HEK293 (cell line): ENCODE results near the gene UBR1.

Experiments used
- CTCF ChIA-PET: fragments of 350-600 bp; formaldehyde crosslinking; extraction: SDS; loops from one replicate; lab custom pipeline; 2021; ENCODE audit warnings: antibody characterized with exemption; lab: Yijun Ruan, JAX
- POLR2A ChIA-PET: fragments of 300-600 bp; formaldehyde crosslinking; extraction: SDS; loops from one replicate; lab custom pipeline; 2020; ENCODE audit warnings: antibody characterized with exemption, inconsistent platforms; lab: Yijun Ruan, JAX
- H3K27ac ChIP-seq: fragments of 200-500 bp; sonication (Bioruptor generic); 2 replicates; pipeline ENCODE4 v1.5.1; 2014; ENCODE audit warnings: low read depth, low read length, control low read depth, inconsistent platforms; ENCODE audit errors: extremely low read depth
- H3K36me3 ChIP-seq, 2 experiments: fragments of 200-500 bp in 1 of 2; sonication (Bioruptor generic) in 1 of 2; 1 replicate in 1 of 2; 2 replicates in 1 of 2; pipeline ENCODE4 v1.5.1; 2014 to 2017; ENCODE audit warnings: inconsistent platforms in 2 of 2, low read length in 2 of 2; ENCODE audit not compliant: control insufficient read depth in 2 of 2, insufficient read depth in 1 of 2
- H3K4me1 ChIP-seq: fragments of 200-500 bp; sonication (Bioruptor generic); 2 replicates; pipeline ENCODE4 v1.5.1; 2014; ENCODE audit warnings: mild to moderate bottlenecking, low read length, inconsistent platforms; ENCODE audit not compliant: control insufficient read depth, insufficient read depth
- H3K4me3 ChIP-seq: 2 replicates; pipeline ENCODE4 v1.5.1; 2011; ENCODE audit warnings: low read depth, mild to moderate bottlenecking, control low read depth, low read length, moderate library complexity
- H3K9me3 ChIP-seq: fragments of 200-500 bp; sonication (Bioruptor generic); 2 replicates; pipeline ENCODE4 v1.5.1; 2014; ENCODE audit warnings: low read depth, low read length, inconsistent platforms; ENCODE audit not compliant: control insufficient read depth, insufficient read depth
- KLF10 ChIP-seq: fragments of 450-650 bp; IDR thresholded peaks from 2 replicates; pipeline ENCODE4 v1.5.1; 2018; ENCODE audit warnings: missing biosample characterization, mild to moderate bottlenecking, missing genetic modification characterization
- KLF16 ChIP-seq: fragments of 450-650 bp; formaldehyde crosslinking; IDR thresholded peaks from 2 replicates; pipeline ENCODE4 v1.5.1; 2017; ENCODE audit warnings: missing biosample characterization, missing genetic modification characterization
- MYNN ChIP-seq: fragments of 450-650 bp; formaldehyde crosslinking; IDR thresholded peaks from 2 replicates; pipeline ENCODE4 v1.5.1; 2016; ENCODE audit warnings: missing biosample characterization, missing genetic modification characterization, borderline replicate concordance
- PRDM1 ChIP-seq: fragments of 450-650 bp; formaldehyde crosslinking; IDR thresholded peaks from 2 replicates; pipeline ENCODE4; 2016; ENCODE audit warnings: missing biosample characterization, missing genetic modification characterization
- TRIM28 ChIP-seq: IDR thresholded peaks from 2 replicates; pipeline ENCODE4 v1.6.1; 2011; ENCODE audit warnings: low read length, control low read depth, borderline replicate concordance
- YY1 ChIP-seq: fragments of 450-650 bp; formaldehyde crosslinking; IDR thresholded peaks from 2 replicates; pipeline ENCODE4 v1.5.1; 2018; ENCODE audit warnings: missing biosample characterization, missing genetic modification characterization
- ZNF10 ChIP-seq: fragments of 450-650 bp; formaldehyde crosslinking; IDR thresholded peaks from 2 replicates; pipeline ENCODE4 v1.5.1; 2017; ENCODE audit warnings: missing biosample characterization, missing genetic modification characterization
- ZNF133 ChIP-seq: fragments of 450-650 bp; formaldehyde crosslinking; IDR thresholded peaks from 2 replicates; pipeline ENCODE4 v1.5.1; 2016; ENCODE audit warnings: missing biosample characterization, missing genetic modification characterization
- ZNF146 ChIP-seq: fragments of 450-650 bp; formaldehyde crosslinking; IDR thresholded peaks from 2 replicates; pipeline ENCODE4 v1.5.1; 2016; ENCODE audit warnings: missing biosample characterization, missing genetic modification characterization
- ZNF184 ChIP-seq: fragments of 450-650 bp; IDR thresholded peaks from 2 replicates; pipeline ENCODE4 v1.5.1; 2018; ENCODE audit warnings: missing biosample characterization, mild to moderate bottlenecking, missing genetic modification characterization
- ZNF23 ChIP-seq: fragments of 450-650 bp; formaldehyde crosslinking; IDR thresholded peaks from 2 replicates; pipeline ENCODE4 v1.5.1; 2016; ENCODE audit warnings: missing biosample characterization, missing genetic modification characterization, borderline replicate concordance
- ZNF248 ChIP-seq: fragments of 450-650 bp; formaldehyde crosslinking; IDR thresholded peaks from 2 replicates; pipeline ENCODE4 v1.5.1; 2017; ENCODE audit warnings: missing biosample characterization, missing genetic modification characterization
- ZNF311 ChIP-seq: fragments of 450-650 bp; formaldehyde crosslinking; IDR thresholded peaks from 2 replicates; pipeline ENCODE4 v1.5.1; 2017; ENCODE audit warnings: missing biosample characterization, missing genetic modification characterization, borderline replicate concordance
- ZNF433 ChIP-seq: fragments of 450-650 bp; formaldehyde crosslinking; IDR thresholded peaks from 2 replicates; pipeline ENCODE4 v1.5.1; 2016; ENCODE audit warnings: missing biosample characterization, missing genetic modification characterization, low read depth
- ZNF560 ChIP-seq: fragments of 450-650 bp; formaldehyde crosslinking; IDR thresholded peaks from 2 replicates; pipeline ENCODE4 v1.5.1; 2017; ENCODE audit warnings: missing biosample characterization, missing genetic modification characterization, borderline replicate concordance
- ZNF561 ChIP-seq: fragments of 450-650 bp; IDR thresholded peaks from 2 replicates; pipeline ENCODE4 v1.5.1; 2018; ENCODE audit warnings: missing biosample characterization, missing genetic modification characterization, borderline replicate concordance
- ZNF677 ChIP-seq: fragments of 450-650 bp; IDR thresholded peaks from 2 replicates; pipeline ENCODE4 v1.5.0; 2018; ENCODE audit warnings: missing biosample characterization, mild to moderate bottlenecking, missing genetic modification characterization, moderate library complexity
- ZNF747 ChIP-seq: fragments of 450-650 bp; formaldehyde crosslinking; IDR thresholded peaks from 2 replicates; pipeline ENCODE4 v1.5.1; 2016; ENCODE audit warnings: missing biosample characterization, missing genetic modification characterization
- ZNF837 ChIP-seq: fragments of 450-650 bp; formaldehyde crosslinking; IDR thresholded peaks from 2 replicates; pipeline ENCODE4 v1.5.1; 2016; ENCODE audit warnings: missing biosample characterization, missing genetic modification characterization
- ZSCAN30 ChIP-seq: fragments of 450-650 bp; IDR thresholded peaks from 2 replicates; pipeline ENCODE4 v1.5.1; 2018; ENCODE audit warnings: missing biosample characterization, mild to moderate bottlenecking, missing genetic modification characterization, moderate library complexity
- TF ChIP-seq, protein P1 (sequence below): fragments of 450-650 bp; formaldehyde crosslinking; IDR thresholded peaks from 2 replicates; pipeline ENCODE4 v1.5.1; 2016; ENCODE audit warnings: missing biosample characterization, missing genetic modification characterization
- TF ChIP-seq, protein P2 (sequence below): fragments of 450-650 bp; formaldehyde crosslinking; IDR thresholded peaks from 2 replicates; pipeline ENCODE4 v1.5.1; 2016; ENCODE audit warnings: missing biosample characterization, missing genetic modification characterization
- TF ChIP-seq, protein P3 (sequence below): fragments of 450-650 bp; formaldehyde crosslinking; IDR thresholded peaks from 2 replicates; pipeline ENCODE4 v1.5.1; 2016; ENCODE audit warnings: missing biosample characterization, missing genetic modification characterization
- TF ChIP-seq, protein P4 (sequence below): fragments of 450-650 bp; formaldehyde crosslinking; IDR thresholded peaks from 2 replicates; pipeline ENCODE4 v1.5.1; 2016; ENCODE audit warnings: missing biosample characterization, missing genetic modification characterization

Gene UBR1

DNA sequence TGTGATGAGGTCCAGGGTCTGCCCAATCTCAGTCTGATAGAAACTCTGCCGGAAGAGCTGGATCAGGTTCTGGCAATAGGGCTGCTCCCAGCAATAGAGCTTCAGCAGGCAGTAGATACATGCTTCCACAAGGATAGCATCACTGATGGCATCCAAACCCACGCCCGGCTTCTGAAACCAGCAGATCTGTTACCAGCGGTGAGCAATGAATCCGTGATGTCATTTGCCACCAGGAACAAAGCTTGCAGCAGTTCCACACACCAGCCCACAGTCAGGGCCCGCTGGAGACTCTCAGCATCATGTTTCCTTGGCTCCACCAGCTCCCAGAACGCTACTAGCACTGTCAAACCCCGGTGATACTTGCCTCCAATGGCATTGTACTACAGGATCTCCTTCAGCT lies 166.0 kb downstream of the UBR1 start (continued):
- TF ChIP-seq, protein P1, sequence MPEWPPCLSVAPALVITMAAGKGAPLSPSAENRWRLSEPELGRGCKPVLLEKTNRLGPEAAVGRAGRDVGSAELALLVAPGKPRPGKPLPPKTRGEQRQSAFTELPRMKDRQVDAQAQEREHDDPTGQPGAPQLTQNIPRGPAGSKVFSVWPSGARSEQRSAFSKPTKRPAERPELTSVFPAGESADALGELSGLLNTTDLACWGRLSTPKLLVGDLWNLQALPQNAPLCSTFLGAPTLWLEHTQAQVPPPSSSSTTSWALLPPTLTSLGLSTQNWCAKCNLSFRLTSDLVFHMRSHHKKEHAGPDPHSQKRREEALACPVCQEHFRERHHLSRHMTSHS: no peak
- TF ChIP-seq PRDM1 (tag by site-specific recombination) (no peak), MYNN (no peak), ZNF561 (no peak)
- TF ChIP-seq, protein P2, sequence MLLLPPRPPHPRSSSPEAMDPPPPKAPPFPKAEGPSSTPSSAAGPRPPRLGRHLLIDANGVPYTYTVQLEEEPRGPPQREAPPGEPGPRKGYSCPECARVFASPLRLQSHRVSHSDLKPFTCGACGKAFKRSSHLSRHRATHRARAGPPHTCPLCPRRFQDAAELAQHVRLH (tag by site-specific recombination): no peak

DNA sequence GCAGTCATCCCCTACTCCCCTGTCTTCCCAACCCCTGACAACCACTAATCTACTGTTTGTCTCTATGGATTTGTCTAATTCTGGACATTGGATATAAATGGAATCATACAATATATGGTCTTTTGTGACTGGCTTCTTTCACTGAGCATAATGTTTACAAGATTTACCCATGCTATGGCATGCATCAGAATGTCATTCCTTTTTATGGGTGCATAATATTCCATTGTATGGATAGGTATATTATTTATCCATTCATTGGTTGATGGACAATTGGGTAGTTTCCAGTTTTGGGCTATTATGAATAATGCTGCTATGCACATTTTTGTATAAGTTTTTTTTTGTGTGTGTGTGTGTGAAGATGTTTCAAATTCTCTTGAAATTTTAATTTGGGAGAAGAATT lies 168.7 kb downstream of the UBR1 start:
- Histone ChIP-seq H3K4me1 (0 out of 2 replicates have a peak, but pooled peaks cover 2% of the 10 kb centered on the region), H3K27ac (no peak overlapping the region), H3K36me3 (no peaks in the 10 kb centered on the region), H3K4me3 (no peak overlapping the region), H3K9me3 (no peaks in the 10 kb centered on the region)
- ChIA-PET CTCF (interaction anchor here (0.7 kb wide), 1 partner anchor 228 kb away, joined by 3 read pairs; no protein-coding TSS in a partner anchor), POLR2A (no interaction called here)
- no peak for TF ChIP-seq ZNF133
- peak; percentile 89 for TF ChIP-seq ZNF146 (tag by site-specific recombination)

DNA sequence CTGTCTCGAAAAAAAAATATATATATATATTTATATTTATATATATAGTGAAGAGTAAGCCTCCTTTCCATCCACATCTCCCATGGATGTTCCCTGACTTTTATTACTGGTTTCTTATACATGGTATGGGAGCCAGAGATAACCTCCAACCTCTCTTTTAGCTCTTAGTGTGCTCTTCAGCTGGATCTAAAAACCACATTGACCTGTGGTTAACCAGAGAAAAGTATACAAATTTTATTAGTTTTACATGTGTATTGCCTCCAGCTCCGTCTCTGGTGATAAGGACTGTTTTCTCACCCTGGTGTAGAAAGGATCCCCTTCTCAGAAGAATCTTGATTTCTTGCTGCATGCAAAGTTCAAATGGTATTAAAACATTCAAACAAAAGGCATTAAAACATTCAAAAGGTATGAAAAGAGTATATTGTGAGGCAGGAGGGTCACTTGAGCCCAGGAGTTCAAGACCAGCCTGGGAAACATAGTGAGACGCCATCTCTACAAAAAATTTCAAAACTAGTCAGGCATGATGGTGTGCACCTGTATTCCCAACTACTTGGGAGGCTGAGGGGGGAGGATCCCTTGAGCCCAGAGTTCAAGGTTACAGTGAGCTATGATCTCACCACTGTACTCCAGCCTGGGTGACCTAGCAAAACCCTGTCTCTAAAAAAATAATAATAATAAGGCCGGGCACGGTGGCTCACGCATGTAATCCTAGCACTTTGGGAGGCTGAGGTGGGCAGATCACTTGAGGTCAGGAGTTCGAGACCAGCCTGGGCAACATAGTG lies 171.8 kb downstream of the UBR1 start:
- 0 out of 2 replicates have a peak, but pooled peaks cover 2% of the 10 kb centered on the region for H3K4me1 ChIP-seq
- H3K4me3 ChIP-seq: no peak overlapping the region
- CTCF ChIA-PET: interaction anchor here (1.3 kb wide), 1 partner anchor 11 kb away, joined by 4 read pairs; no protein-coding TSS in a partner anchor
- no peaks in the 10 kb centered on the region for H3K36me3 ChIP-seq
- TF ChIP-seq ZNF248 (tag by site-specific recombination) (no peak), KLF10 (tag by site-specific recombination) (no peak), ZNF560 (tag by site-specific recombination) (no peak), ZNF184 (no peak), YY1 (no peak), ZNF10 (tag by site-specific recombination) (no peak), KLF16 (tag by site-specific recombination) (no peak), ZNF311 (no peak), ZSCAN30 (tag by site-specific recombination) (no peak)
- TF ChIP-seq, protein P3, sequence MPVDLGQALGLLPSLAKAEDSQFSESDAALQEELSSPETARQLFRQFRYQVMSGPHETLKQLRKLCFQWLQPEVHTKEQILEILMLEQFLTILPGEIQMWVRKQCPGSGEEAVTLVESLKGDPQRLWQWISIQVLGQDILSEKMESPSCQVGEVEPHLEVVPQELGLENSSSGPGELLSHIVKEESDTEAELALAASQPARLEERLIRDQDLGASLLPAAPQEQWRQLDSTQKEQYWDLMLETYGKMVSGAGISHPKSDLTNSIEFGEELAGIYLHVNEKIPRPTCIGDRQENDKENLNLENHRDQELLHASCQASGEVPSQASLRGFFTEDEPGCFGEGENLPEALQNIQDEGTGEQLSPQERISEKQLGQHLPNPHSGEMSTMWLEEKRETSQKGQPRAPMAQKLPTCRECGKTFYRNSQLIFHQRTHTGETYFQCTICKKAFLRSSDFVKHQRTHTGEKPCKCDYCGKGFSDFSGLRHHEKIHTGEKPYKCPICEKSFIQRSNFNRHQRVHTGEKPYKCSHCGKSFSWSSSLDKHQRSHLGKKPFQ: no peak
- H3K9me3 ChIP-seq: no peaks in the 10 kb centered on the region
- POLR2A ChIA-PET: no interaction called here
- no peak overlapping the region for H3K27ac ChIP-seq

DNA sequence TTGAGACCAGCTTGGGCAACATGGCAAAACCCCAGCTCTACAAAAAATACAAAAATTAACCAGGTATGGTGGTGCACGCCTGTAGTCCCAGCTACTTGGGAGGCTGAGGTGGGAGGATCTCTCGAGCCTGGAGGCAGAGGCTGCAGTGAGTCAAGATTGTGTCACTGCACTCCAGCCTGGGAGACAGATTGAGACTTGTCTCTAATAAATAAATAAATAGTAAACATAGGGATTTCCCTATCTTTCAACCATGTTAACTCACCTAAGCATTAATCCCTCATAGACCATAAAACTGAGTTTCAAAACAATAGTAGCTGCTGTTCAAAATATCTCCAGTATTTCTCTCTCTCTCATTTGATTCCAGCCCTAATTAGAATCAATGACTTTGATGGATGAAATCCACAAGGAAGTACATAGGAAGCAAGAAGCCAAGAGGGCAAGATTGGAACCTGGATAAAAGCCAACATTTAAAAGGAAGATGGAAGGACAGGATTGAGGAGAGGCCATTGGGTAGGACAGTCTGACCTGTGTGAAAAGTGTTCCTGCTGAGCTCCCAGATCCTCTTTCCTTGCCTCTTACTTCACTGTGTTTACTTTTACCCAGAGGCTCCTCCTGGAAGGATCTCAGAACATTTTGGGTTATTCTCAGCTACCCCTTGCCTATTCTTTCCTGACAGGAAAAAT lies 172.9 kb downstream of the UBR1 start:
- no peak overlapping the region for H3K4me3 ChIP-seq
- 0 out of 2 replicates have a peak, but pooled peaks cover 2% of the 10 kb centered on the region for H3K4me1 ChIP-seq
- CTCF ChIA-PET: interaction anchor here (0.7 kb wide), 1 partner anchor 10 kb away, joined by 5 read pairs; no protein-coding TSS in a partner anchor
- POLR2A ChIA-PET: no interaction called here
- no peaks in the 10 kb centered on the region for H3K36me3 ChIP-seq
- H3K27ac ChIP-seq: no peak overlapping the region
- H3K9me3 ChIP-seq: no peaks in the 10 kb centered on the region
- TF ChIP-seq ZNF677 (tag by site-specific recombination) (no peak), ZNF747 (tag by site-specific recombination) (no peak), ZNF23 (tag by site-specific recombination) (no peak), ZNF433 (tag by site-specific recombination) (no peak), ZNF837 (tag by site-specific recombination) (no peak), TRIM28 (no peak), ZNF146 (tag by site-specific recombination) (no peak)
- TF ChIP-seq, protein P4, sequence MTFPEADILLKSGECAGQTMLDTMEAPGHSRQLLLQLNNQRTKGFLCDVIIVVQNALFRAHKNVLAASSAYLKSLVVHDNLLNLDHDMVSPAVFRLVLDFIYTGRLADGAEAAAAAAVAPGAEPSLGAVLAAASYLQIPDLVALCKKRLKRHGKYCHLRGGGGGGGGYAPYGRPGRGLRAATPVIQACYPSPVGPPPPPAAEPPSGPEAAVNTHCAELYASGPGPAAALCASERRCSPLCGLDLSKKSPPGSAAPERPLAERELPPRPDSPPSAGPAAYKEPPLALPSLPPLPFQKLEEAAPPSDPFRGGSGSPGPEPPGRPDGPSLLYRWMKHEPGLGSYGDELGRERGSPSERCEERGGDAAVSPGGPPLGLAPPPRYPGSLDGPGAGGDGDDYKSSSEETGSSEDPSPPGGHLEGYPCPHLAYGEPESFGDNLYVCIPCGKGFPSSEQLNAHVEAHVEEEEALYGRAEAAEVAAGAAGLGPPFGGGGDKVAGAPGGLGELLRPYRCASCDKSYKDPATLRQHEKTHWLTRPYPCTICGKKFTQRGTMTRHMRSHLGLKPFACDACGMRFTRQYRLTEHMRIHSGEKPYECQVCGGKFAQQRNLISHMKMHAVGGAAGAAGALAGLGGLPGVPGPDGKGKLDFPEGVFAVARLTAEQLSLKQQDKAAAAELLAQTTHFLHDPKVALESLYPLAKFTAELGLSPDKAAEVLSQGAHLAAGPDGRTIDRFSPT: no peak
